GM13976 (cell line): ENCODE results near the gene B3GNT2.

ENCODE experiments used
- DNase-seq: peaks from one replicate; pipeline ENCODE4 v3.0.0; 2012; ENCODE audit warnings: low spot score
- in situ Hi-C: fragments of 300-500 bp; cut with MboI; formaldehyde crosslinking; loops from one replicate; pipeline ENCODE4 v1.12.0; 2022; ENCODE audit warnings: low sequenced_read_pairs, mixed read lengths, inconsistent platforms; ENCODE audit not compliant: unreplicated experiment
- TF ChIP-seq, protein P1 (sequence below): IDR thresholded peaks from 2 replicates; pipeline ENCODE4 v1.5.1; 2012; ENCODE audit warnings: borderline replicate concordance, mild to moderate bottlenecking; ENCODE audit not compliant: insufficient read depth; ENCODE audit errors: extremely low read depth, missing control alignments, control extremely low read depth

B3GNT2 gene

DNA sequence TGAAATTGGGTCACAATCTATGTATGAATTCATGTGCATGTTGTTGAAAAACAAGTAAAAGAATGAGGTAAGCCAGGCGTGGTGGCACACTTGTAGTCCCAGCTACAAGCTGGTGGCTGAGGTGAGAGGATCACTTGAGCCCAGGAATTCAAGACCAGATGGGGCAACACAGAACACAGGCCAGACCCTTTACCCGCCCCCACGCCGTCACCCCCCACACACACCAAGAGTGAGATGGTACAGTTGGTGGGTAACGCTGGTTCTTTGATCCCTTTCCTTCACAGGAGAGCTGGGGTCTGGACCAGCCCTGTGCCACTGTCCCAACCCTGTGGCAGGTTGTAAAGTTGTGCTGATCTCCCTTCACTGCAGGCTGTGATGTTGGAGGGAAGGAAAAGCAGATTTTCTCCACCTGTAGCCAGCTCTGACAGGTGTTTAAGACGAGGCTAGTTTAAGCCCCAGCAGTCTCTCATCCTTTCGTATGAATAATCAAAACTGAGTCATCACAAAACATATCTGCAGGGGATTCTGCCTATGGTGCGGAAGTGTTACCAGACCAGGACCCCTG, 13.6 kb downstream of the B3GNT2 start:
- TF ChIP-seq, protein P1, sequence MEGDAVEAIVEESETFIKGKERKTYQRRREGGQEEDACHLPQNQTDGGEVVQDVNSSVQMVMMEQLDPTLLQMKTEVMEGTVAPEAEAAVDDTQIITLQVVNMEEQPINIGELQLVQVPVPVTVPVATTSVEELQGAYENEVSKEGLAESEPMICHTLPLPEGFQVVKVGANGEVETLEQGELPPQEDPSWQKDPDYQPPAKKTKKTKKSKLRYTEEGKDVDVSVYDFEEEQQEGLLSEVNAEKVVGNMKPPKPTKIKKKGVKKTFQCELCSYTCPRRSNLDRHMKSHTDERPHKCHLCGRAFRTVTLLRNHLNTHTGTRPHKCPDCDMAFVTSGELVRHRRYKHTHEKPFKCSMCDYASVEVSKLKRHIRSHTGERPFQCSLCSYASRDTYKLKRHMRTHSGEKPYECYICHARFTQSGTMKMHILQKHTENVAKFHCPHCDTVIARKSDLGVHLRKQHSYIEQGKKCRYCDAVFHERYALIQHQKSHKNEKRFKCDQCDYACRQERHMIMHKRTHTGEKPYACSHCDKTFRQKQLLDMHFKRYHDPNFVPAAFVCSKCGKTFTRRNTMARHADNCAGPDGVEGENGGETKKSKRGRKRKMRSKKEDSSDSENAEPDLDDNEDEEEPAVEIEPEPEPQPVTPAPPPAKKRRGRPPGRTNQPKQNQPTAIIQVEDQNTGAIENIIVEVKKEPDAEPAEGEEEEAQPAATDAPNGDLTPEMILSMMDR = no peak
- in situ Hi-C loops = no loop called here

DNA sequence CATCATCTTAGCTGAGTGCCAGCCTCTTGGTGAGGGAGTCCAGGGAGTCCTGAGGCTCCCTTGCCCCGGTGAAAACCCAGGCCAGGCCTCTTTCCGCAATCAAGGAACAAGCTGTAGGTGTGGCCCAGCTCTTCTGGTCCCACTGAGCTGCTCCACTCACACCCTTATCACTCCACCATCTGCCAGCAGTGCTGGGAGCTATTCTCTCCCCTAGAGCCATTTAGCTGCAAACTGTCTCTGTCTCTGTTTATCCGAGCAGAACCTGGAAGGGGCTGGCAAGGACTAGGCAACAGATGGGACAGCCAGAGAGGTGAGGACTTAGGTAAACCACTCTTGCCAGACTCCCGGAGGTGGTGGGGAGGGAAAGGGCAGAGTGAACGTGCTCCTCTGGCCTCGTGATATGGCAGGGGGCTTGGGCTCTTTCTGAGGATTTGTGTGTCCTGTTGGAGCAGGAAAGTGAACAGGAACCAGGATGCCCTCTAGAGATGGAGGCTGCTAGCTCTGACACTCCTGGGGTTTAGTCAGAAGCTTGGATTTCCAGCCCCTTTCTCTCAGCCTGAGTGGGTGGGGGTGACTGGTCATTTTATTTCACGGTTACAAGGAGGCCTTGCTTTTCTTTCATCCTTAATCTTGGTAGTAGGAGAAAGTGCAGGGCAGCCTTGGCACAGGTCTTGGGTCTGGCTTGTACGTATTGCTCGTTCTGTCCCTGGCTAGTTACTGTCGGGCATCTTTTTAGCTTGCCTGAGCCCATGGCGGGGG, 19.6 kb downstream of the B3GNT2 start:
- TF ChIP-seq, protein P1 = no peak
- in situ Hi-C loops = loop anchor here (10.0 kb wide), 1 partner anchor 199 kb away; no protein-coding TSS in a partner anchor
- no peak for DNase-seq

More for the DNA sequence above, 13.6 kb downstream of the B3GNT2 start:
- no peak for DNase-seq

DNA sequence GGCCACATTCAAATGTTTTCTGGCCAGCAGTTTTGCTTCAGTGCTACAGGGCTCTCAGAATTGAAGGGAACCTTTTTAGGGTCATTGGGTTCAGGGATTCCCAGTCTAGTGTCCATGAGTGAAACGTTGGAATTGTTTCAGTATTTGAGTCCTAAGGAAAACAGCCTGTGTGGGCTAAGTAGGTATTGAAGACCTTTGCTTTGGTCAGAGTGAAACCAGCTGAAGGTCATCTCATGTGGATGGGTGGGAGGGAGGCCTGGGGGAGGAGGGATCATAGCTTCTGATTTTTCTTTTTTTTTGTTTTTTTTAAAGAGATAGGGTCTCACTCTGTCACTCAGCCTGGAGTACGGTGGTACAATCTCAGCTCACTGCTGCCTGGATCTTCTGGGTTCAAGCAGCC, 20.2 kb downstream of the B3GNT2 start:
- TF ChIP-seq, protein P1 = no peak
- DNase-seq = no peak
- in situ Hi-C loops = loop anchor here (10.0 kb wide), 1 partner anchor 199 kb away; no protein-coding TSS in a partner anchor

DNA sequence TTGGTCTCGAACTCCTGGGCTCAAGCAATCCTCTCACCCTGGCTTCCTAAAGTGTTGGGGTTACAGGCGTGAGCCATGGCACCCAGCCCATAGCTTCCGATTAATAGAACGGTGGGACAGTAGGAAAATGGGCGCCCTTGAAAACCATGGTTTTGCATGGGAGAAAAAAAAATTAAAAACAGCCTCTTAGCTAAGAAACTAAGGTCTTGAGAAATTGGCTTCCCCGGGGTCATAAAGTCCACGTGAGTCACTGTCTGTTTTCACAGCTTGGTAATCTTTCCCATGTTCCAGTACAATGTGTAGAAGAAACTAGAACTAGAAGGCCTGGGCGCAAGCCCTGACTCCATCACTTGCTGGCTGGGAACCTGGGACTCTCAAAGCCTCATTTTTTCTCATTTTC, 20.7 kb downstream of the B3GNT2 start:
- TF ChIP-seq, protein P1 = no peak
- no peak for DNase-seq
- in situ Hi-C loops = loop anchor here (10.0 kb wide), 1 partner anchor 198 kb away; no protein-coding TSS in a partner anchor

DNA sequence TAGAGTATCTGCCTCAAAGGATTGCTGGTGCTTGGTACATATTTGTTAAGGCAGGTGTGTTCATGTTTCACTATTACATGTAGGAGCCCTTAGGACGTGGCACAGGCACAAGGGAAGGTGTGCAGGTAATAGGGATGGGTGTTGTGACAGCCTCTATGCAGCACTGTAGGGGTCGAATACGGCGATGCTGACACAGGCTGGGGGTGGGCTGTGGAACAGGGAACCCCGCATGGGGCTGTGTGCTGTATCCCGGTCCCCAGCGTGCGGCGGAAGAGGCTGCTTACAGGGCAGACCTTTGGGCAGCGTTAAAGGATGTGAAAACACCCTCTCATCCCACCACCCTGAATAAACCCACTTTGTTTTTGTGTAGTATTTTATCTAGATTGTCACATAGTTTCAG, 21.5 kb downstream of the B3GNT2 start:
- in situ Hi-C loops = loop anchor here (10.0 kb wide), 1 partner anchor 197 kb away; no protein-coding TSS in a partner anchor
- no peak for DNase-seq
- TF ChIP-seq, protein P1 = no peak

DNA sequence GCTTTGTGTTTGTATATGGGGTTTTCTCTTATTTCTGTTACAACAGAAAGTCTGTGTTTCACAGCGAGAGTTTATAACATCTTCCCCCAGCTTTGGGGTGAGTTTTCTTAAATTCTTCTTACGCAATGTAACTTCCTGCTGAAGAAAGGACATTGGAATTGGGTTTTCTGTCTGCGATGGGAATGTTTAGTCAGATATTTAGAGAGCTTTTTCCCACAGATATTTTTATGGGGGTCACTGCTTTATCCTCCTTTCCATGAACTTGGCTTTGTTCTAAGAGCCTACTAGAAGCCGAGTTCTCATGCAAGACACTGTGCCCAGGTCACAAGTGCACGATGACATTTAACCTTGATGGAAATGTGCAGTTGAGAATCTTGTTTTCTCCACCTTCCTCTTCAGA, 22.1 kb downstream of the B3GNT2 start:
- no peak for DNase-seq
- in situ Hi-C loops = loop anchor here (10.0 kb wide), 1 partner anchor 197 kb away; no protein-coding TSS in a partner anchor
- TF ChIP-seq, protein P1 = no peak
